Epidermal melanocyte (primary cell): ENCODE measurements around the gene GPAT2.
"Not testable (repeated sequence)": the region's sequence is repeated elsewhere in the genome, so short reads cannot be mapped to it uniquely, and the experiment has no call there.

ENCODE experiments used
- DNase-seq: peaks from one replicate; pipeline ENCODE4 v3.0.0; 2011; ENCODE audit warnings: low spot score; ENCODE audit not compliant: insufficient read length

GPAT2 gene

GRCh38 chr2:96024336-96025193 lies 10.2 kb downstream of the GPAT2 start:
- DNase-seq, result no peak

- not testable (repeated sequence) for DNase-seq
Measured at GRCh38 chr2:96023701-96024100, 11.0 kb downstream of the GPAT2 start.

GRCh38 chr2:96022701-96023447 lies 11.8 kb downstream of the GPAT2 start:
- DNase-seq, result peak; percentile 78

GRCh38 chr2:96022126-96022525 lies 12.6 kb downstream of the GPAT2 start:
- not testable (repeated sequence) for DNase-seq

GRCh38 chr2:96021142-96021541 lies 13.6 kb downstream of the GPAT2 start:
- not testable (repeated sequence) for DNase-seq

GRCh38 chr2:96019909-96020590 lies 14.7 kb downstream of the GPAT2 start:
- not testable (repeated sequence) for DNase-seq

- DNase-seq, result not testable (repeated sequence)
Measured at GRCh38 chr2:96016321-96016720, 18.4 kb downstream of the GPAT2 start.

GRCh38 chr2:96012792-96013264 lies 21.9 kb downstream of the GPAT2 start:
- DNase-seq, result not testable (repeated sequence)

GRCh38 chr2:96012086-96012791 lies 22.5 kb downstream of the GPAT2 start:
- DNase-seq, result peak; percentile 40

- DNase-seq, result not testable (repeated sequence)
Measured at GRCh38 chr2:96011129-96011455, 23.6 kb downstream of the GPAT2 start.

- DNase-seq, result peak; percentile 35
Measured at GRCh38 chr2:96010320-96011128, 24.2 kb downstream of the GPAT2 start.

GRCh38 chr2:96009833-96010232 lies 24.9 kb downstream of the GPAT2 start:
- not testable (repeated sequence) for DNase-seq

- DNase-seq, result not testable (repeated sequence)
Measured at GRCh38 chr2:96008051-96008450, 26.7 kb downstream of the GPAT2 start.

- DNase-seq, result not testable (repeated sequence)
Measured at GRCh38 chr2:96006248-96006647, 28.5 kb downstream of the GPAT2 start.

GRCh38 chr2:95992520-95993272 lies 42.0 kb downstream of the GPAT2 start:
- DNase-seq, result not testable (repeated sequence)

GRCh38 chr2:95992102-95992501 lies 42.6 kb downstream of the GPAT2 start:
- DNase-seq, result not testable (repeated sequence)

- DNase-seq, result not testable (repeated sequence)
Measured at GRCh38 chr2:95991351-95992094, 43.2 kb downstream of the GPAT2 start, which contains the start of gene ANKRD36C. Gene ANKRD36C, minus strand, starts transcription at chr2:95991824. Its CDS starts 116 bp downstream, at chr2:95991708.

GRCh38 chr2:95990884-95991283 lies 43.8 kb downstream of the GPAT2 start:
- not testable (repeated sequence) for DNase-seq
